Lung (tissue), 12 donors: ENCODE measurements around the gene MAGI2. TPM values are rescaled to one million over a fixed set of nuclear protein-coding genes. Genes with fewer than 3 reads are reported as not detected.

Source experiments
- ATAC-seq: fragments of 200-7000 bp; cut with Tn5 transposase; one replicate; pipeline ENCODE4 v1.9.1; 2020; ENCODE audit warnings: moderate number of reproducible peaks; ENCODE audit not compliant: insufficient read depth, low FRiP score
- DNase-seq, 3 donors: peaks; one replicate each; pipeline ENCODE4 v3.0.0-alpha.2; 2013 to 2017
- H3K27ac ChIP-seq, 2 donors: one replicate each; pipeline ENCODE4 v1.5.1; 2013; ENCODE audit warnings: mild to moderate bottlenecking in 2 of 2, moderate library complexity in 2 of 2, control low read depth in 1 of 2, inconsistent platforms in 1 of 2, low read depth in 1 of 2, low read length in 1 of 2
- H3K27me3 ChIP-seq, 3 donors: one replicate each; pipeline ENCODE4 v1.5.1; 2013; ENCODE audit warnings: low read length in 2 of 3; ENCODE audit not compliant: control insufficient read depth in 3 of 3, insufficient read depth in 3 of 3
- H3K36me3 ChIP-seq, 4 donors: one replicate each; pipeline ENCODE4 v1.5.1; 2013; ENCODE audit warnings: low read length in 4 of 4, mild to moderate bottlenecking in 1 of 4, moderate library complexity in 1 of 4; ENCODE audit not compliant: control insufficient read depth in 4 of 4, insufficient read depth in 4 of 4
- H3K4me1 ChIP-seq, 5 donors: one replicate each; pipeline ENCODE4 v1.5.1; 2013; ENCODE audit warnings: low read length in 5 of 5, mild to moderate bottlenecking in 2 of 5, moderate library complexity in 1 of 5; ENCODE audit not compliant: control insufficient read depth in 5 of 5, insufficient read depth in 5 of 5
- H3K4me3 ChIP-seq: one replicate; pipeline ENCODE4 v1.5.1; 2013; ENCODE audit warnings: mild to moderate bottlenecking, control low read depth, moderate library complexity
- H3K9ac ChIP-seq, 2 donors: one replicate each; pipeline ENCODE4 v1.5.1; 2013; ENCODE audit warnings: low read length in 2 of 2, control low read depth in 1 of 2; ENCODE audit not compliant: insufficient read depth in 1 of 2
- H3K9me3 ChIP-seq, 4 donors: one replicate each; pipeline ENCODE4 v1.5.1; 2013; ENCODE audit warnings: low read length in 3 of 4, mild to moderate bottlenecking in 1 of 4, moderate library complexity in 1 of 4; ENCODE audit not compliant: control insufficient read depth in 4 of 4, insufficient read depth in 3 of 4
- WGBS, 2 donors: extraction: QIAGEN DNeasy Blood & Tissue Kit; methylation state at CpG; one replicate each; pipeline ENCODE4 v1.1.7; 2013; 5-methylcytosine and 5-hydroxymethylcytosine counted together
- polyA plus RNA-seq, 2 donors: library from polyadenylated mRNA; stranded (reverse); fragments of 200-250 nt; gene quantifications; one replicate each; pipeline ENCODE4 v1.2.1, GENCODE V29; 2013
- total RNA-seq, 2 donors: library from RNA; depleted of rRNA in 1 of 2; stranded (reverse); fragments of >200 nt in 1 of 2; gene quantifications; one replicate each; pipeline ENCODE4 v1.2.1, GENCODE V29; 2014 to 2021
- TF ChIP-seq, protein P1 (sequence below): IDR thresholded peaks from 2 replicates; pipeline ENCODE4 v1.5.1; 2012; ENCODE audit warnings: mild to moderate bottlenecking; ENCODE audit errors: control extremely low read depth, extremely low read depth
- donor health status: control.
- donor health status: control.
- donor health status: Bipolar disorder and iron deficiency.
- donor health status: healthy.
- donor health status: DM: yes; HTN: yes; CAD: no.

MAGI2 gene
- total and polyA plus RNA-seq, 4 donors = 0.94 to 18.0 (median 5.3) TPM

DNA sequence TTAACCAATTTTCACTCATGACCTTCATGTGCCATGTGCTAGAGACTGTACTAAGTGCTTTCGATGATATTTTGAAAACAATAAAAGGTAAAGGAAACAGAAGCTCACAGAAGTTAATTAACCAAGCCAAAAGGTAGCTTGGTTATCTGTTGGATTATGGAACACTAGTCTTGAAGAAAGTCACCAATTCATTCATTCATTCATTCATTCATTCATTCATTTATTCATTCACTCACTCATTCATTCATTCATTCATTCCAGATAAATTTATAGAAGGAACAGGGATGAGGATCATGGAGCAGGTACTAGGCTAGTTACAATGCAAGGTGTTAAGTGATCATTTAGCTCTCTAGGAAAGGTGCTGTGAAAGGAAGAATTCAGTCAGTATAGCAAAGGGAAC lies 322.8 kb downstream of the MAGI2 start:
- Histone ChIP-seq H3K27me3 (no peaks in the 10 kb centered on the region), H3K4me3 (no peak overlapping the region), H3K4me1 (no peaks in the 10 kb centered on the region), H3K36me3 (no peaks in the 10 kb centered on the region), H3K27ac (no peak overlapping the region), H3K9me3 (no peaks in the 10 kb centered on the region), H3K9ac (no peak overlapping the region)
- ATAC-seq = no peak
- TF ChIP-seq, protein P1, sequence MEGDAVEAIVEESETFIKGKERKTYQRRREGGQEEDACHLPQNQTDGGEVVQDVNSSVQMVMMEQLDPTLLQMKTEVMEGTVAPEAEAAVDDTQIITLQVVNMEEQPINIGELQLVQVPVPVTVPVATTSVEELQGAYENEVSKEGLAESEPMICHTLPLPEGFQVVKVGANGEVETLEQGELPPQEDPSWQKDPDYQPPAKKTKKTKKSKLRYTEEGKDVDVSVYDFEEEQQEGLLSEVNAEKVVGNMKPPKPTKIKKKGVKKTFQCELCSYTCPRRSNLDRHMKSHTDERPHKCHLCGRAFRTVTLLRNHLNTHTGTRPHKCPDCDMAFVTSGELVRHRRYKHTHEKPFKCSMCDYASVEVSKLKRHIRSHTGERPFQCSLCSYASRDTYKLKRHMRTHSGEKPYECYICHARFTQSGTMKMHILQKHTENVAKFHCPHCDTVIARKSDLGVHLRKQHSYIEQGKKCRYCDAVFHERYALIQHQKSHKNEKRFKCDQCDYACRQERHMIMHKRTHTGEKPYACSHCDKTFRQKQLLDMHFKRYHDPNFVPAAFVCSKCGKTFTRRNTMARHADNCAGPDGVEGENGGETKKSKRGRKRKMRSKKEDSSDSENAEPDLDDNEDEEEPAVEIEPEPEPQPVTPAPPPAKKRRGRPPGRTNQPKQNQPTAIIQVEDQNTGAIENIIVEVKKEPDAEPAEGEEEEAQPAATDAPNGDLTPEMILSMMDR = no peak
- no peak for DNase-seq
- 98 to 100% methylated on average over 1 of the region's 1 CpG for WGBS, 2 donors

DNA sequence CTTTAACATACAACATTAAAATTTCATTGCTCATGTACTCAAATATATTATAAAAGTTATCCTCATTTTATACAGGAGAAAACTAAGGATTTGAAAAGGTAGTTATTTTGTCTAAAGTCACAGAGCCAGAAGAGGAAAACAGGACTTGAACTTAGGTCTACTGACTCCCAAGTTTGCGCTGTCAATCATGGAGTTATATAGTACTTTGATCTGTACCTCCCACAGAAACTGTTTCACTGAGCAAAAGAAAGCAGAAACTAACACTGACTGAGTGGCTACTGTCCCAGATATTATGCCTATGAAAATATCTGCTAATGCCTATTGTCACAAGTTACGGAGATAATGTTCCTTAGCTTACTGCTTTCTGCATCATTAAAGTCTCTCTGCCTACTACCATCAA lies 329.1 kb downstream of the MAGI2 start:
- no peak overlapping the region for H3K27ac ChIP-seq
- H3K9me3 ChIP-seq = no peaks in the 10 kb centered on the region
- no peak for ATAC-seq
- H3K4me1 ChIP-seq = peaks cover 0 to 3% (median 0%) of the 10 kb centered on the region in 5 donors
- no peaks in the 10 kb centered on the region for H3K27me3 ChIP-seq
- DNase-seq = no peak
- TF ChIP-seq, protein P1 = no peak
- no peaks in the 10 kb centered on the region for H3K36me3 ChIP-seq
- no peak overlapping the region for H3K9ac ChIP-seq
- WGBS, 2 donors = 97 to 98% methylated on average over 2 of the region's 2 CpGs
- H3K4me3 ChIP-seq = no peak overlapping the region

DNA sequence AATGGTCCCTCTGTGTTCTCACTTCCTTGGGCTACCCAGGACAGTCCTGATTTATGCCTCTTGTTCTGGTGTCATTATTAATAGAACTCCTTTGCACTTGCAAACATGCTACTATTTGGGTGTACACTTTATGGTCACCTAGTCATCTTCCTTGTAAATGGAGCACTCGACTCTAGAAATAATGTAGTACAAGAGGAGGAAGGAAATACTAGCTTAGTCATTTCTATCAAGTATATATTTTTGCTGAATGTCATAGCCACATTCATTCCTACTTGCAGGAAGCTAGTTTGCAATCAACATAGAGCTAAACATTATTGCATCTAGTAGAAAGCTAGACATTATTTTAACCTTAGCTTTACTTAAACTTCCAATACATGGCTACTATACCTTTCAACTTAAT lies 335.3 kb downstream of the MAGI2 start:
- Histone ChIP-seq H3K27me3 (no peaks in the 10 kb centered on the region), H3K4me3 (no peak overlapping the region), H3K27ac (no peak overlapping the region), H3K9ac (no peak overlapping the region), H3K4me1 (peaks cover 0 to 3% (median 0%) of the 10 kb centered on the region in 5 donors), H3K36me3 (no peaks in the 10 kb centered on the region), H3K9me3 (no peaks in the 10 kb centered on the region)
- DNase-seq (no peak), ATAC-seq (no peak)
- 9 to 31% methylated on average over 1 of the region's 1 CpG for WGBS, 2 donors
- TF ChIP-seq, protein P1 = no peak

DNA sequence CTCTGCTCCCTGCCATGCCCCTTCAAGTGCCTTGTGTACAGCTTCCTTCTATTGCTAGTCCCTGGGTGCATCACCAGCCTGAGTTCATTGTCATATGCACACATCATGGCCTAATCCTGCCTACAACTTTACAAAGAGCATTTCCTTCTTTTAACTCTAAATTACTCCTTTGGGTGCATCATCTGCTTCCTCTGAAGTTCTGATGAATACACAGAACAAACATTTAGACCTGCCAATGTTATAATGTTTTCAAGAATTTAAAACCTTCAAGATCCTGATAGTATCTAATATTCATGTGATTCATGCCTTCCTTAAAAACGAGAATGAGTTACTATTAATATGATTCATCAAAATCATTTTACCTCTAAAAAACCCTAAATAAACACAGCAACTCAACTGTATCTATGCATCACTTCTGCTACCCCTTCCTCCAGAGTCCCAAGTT lies 357.1 kb downstream of the MAGI2 start:
- TF ChIP-seq, protein P1 = no peak
- peaks cover 0 to 3% (median 0%) of the 10 kb centered on the region in 4 donors for H3K9me3 ChIP-seq
- H3K27me3 ChIP-seq = no peaks in the 10 kb centered on the region
- H3K36me3 ChIP-seq = no peaks in the 10 kb centered on the region
- no peak overlapping the region for H3K27ac ChIP-seq
- ATAC-seq (no peak), DNase-seq (no peak)
- H3K9ac ChIP-seq = no peak overlapping the region
- 40 to 54% methylated on average over 1 of the region's 1 CpG for WGBS, 2 donors
- no peak overlapping the region for H3K4me3 ChIP-seq
- H3K4me1 ChIP-seq = peaks cover 0 to 7% (median 0%) of the 10 kb centered on the region in 5 donors
